HK-2 (cell line): Measurements from ENCODE around the gene NFATC4.
"Not testable (repeated sequence)": the region's sequence is repeated elsewhere in the genome, so short reads cannot be mapped to it uniquely, and the experiment has no call there.

Experiments
- DNase-seq: peaks from one replicate; pipeline ENCODE4 v3.0.0-alpha.2; 2018; ENCODE audit not compliant: unreplicated experiment

Gene NFATC4

GRCh38 chr14:24339284-24340151 is 28.5 kb upstream of the NFATC4 start, which contains the start of gene RIPK3:
Gene RIPK3 (minus strand): TSS chr14:24339991. CDS start chr14:24339826, 165 bp downstream.
- DNase-seq: no peak

GRCh38 chr14:24340606-24341005 is 27.4 kb upstream of the NFATC4 start:
- no peak for DNase-seq

DNA sequence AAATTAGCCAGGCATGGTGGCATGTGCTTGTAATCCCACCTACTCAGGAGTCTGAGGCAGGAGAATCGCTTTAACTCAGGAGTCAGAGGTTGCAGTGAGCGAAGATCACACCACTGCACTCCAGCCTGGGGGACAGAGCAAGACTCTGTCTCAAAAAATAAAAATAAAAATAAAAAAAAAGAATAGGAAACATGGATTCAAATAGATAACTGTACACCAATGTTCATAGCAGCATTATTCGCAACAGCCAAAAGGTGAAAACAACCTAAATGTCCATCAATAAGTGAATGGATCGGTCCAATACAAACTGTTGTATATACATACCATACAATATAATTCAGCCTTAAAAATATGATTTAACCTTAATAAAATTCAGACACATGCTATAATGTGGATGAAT is 25.1 kb upstream of the NFATC4 start:
- DNase-seq: no peak

DNA sequence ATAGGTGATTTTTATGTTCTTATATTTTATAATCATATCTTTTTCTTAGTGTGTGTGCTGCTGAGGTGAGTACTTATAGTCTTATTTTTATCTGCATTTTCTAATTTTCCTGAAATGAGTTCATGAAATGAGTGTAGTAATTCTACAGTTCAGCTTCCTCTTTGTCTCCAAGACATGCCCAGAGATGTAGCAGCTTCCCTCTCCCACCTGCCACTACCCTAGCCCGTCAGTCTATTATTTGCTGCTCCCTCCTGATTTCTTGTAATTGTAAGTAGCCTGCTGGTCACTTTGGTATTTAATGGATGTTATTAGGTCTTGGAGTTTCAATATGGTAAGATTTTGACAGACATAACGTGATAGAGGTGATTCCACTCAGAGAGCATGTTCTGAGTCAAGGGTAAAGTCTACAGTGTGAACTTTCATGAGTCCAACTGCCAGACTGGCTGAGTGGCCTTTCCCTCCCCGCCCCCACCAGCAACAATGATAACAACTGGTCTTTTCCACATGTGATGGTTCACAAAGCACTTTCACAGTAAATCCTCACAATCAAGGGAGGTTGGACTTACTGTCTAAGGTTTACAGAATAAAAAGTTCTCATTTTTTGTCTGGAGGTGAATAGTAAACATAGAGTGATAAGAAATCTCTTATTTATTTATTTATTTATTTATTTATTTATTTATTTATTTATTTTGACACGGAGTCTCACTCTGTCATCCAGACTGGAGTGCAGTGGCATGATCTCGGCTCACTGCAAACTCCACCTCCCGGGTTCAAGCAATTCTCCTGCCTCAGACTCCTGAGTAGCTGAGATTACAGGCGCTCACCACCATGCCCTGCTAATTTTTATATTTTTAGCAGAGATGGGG is 24.0 kb upstream of the NFATC4 start:
- DNase-seq: no peak

GRCh38 chr14:24347134-24347533 is 20.9 kb upstream of the NFATC4 start:
- no peak for DNase-seq

DNA sequence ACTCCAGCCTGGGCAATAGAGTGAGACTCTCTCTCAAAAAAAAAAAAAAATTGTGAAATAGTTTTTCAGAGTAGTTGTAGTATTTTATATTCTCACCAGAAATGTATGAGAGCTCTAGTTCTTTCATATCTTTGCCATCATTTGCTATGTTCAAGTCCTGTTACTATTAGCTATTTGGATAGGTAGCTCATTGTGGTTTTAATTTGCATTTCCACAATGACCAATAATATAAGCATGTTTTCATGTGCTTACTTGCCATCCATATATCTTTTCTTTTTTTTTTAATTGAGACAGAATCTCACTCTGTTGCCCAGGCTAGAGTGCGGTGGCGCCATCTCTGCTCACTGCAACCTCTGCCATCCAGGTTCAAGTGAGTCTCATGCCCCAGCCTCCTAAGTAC is 19.8 kb upstream of the NFATC4 start:
- no peak for DNase-seq

DNA sequence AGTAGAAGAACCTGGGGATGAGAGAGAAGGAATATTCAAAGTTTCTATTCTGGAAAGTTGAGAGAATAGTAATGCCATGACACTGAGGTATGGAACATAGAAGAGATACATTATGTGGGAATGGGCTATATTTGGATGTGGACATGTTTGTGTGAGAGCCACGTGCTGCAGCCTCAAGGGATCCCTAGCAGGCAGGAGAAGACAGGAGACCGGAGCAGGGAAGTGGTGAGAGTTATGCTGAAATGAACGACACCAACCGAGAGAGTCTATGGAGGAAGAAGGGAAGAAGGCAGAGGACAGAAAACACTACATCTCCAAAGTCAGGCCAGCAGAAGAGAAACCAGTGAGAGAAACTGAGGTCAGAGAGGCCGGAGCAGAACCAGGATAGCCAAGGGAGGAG is 18.2 kb upstream of the NFATC4 start:
- no peak for DNase-seq

GRCh38 chr14:24351517-24351916 is 16.5 kb upstream of the NFATC4 start:
- no peak for DNase-seq

- no peak for DNase-seq
These were observed 14.2 kb upstream of the NFATC4 start for GRCh38 chr14:24353559-24354481.

- not testable (repeated sequence) for DNase-seq
These were observed 13.5 kb upstream of the NFATC4 start for GRCh38 chr14:24354482-24354825.

GRCh38 chr14:24355009-24355408 is 13.0 kb upstream of the NFATC4 start:
- no peak for DNase-seq

DNA sequence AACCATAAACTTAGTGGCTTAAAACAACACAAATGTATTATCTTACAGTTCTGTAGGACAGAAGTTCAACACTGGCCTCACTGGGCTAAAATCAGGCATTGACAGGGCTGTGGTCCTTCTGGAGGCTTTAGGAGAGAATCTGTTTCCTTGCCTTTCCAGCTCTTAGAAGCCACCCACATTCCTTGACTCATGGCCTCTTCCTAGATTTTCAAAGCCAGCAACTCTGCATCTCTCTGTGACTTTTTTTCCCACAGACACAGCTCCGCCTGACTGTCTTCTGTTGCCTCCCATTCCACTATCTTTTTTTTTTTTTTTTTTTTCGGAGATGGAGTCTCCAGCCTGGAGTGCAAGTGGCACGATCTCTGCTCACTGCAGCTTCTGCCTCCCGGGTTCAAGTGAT is 11.8 kb upstream of the NFATC4 start:
- no peak for DNase-seq

GRCh38 chr14:24360281-24360680 is 7.7 kb upstream of the NFATC4 start:
- DNase-seq: no peak

DNA sequence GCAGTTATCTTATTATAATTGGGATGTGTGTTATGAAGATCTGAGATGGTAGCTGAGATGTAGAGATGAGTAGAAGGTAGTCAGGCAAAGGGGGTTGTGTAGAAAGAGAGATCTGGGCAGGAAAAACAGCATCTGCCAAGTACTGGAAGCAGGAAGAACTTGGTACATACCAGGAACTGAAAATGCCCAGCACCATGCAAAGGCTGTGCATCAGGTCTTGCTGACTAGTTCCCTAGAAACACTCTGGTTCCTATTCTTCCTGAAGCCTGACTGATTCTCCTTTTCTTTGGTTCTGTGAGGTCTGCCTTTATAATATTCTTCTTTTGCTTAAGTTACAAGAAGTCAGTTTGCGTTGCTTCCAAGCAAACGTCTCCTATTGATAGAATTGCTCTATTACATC is 6.7 kb upstream of the NFATC4 start:
- DNase-seq: no peak

DNA sequence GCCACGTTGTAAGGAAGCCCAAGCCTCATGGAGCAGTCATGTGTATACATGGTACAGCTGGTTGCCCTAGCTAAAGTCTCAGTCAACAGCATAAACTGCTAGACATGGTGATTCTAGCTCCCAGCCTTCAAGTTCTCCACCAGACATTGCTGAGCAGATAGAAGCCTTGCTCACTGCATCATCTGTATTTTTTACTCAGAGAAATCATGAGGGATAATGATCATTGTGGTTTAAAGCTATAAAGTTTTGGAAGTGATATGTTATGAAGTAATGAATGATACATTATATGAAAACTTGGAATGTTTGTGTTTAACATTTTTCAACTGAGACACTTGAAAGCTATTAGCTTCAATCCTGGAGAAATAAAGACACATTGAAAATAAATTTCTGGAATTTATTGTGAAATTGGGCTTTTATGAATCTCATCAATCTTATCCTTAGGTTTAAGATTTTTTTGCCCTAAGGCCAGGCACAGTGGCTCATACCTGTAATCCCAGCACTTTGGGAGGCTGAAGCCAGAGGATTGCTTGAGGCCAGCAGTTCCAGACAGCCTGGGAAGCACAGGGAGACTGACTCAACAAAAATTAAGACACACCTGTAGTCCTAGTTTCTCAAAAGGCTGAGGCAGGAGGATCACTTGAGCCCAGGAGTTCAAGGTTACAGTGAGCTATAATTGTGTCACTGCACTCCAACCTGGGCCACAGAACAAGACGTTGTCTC is 5.6 kb upstream of the NFATC4 start:
- no peak for DNase-seq

- no peak for DNase-seq
These were observed 4.6 kb upstream of the NFATC4 start for GRCh38 chr14:24363401-24363800.

GRCh38 chr14:24364841-24365240 is 3.1 kb upstream of the NFATC4 start:
- no peak for DNase-seq

- DNase-seq: peak; percentile 80
These were observed 2.2 kb upstream of the NFATC4 start for GRCh38 chr14:24365600-24366412.

DNA sequence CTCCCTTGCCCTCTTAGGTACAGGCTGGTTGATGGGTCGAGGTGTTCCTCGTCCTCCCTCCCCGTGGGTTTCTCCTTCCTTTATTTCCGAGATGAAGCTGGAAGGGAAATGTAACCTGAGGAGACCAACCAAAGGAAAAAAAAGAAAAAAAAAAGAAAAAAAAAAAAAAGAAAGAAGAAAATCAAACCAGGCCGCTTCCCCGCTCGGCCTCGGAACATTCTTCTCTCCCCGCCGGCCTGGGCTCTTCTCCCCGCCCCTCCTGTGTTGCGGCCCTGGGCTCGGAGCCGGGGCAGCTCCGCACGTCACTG is 1.6 kb upstream of the NFATC4 start:
- no peak for DNase-seq

DNA sequence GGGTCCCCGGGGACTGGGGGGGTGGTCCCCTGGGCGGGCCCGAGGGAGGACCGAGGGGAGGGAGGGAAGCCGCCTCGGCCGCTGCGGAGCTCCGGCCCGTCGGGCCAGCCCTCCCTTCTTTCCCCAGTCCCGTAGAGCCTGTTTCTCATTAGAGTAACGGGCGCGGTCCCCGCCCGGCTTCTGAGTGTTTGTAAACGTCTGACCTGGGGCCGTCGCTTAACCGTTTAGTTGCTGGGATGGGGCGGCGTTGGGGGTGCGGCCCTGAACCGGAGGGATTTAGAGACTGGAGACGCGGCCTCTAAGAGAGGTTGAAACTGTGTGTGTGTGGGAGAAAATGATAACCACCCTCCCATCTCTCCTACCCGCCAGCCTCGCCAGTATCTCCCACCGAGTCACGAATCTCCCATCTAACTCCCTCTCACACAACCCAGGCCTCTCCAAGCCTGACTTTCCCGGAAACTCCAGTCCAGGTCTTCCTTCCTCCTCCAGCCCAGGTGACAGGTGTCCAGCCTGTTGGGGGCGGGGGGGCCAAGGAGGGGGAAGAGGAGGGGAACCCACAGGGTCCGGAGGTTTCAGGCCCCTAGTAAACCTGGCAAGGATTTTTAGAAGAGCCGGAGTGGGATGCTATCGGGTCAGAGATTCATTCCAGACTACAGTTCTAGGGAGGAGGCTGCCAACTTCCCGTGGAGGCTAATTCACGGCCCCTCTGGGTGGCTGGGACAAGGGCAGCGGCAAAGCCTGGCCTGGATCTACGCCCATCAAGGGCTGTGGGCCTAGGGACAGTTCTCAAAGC is 1.1 kb upstream of the NFATC4 start:
- peak; percentile 62 for DNase-seq
